GM23338 (cell line): ENCODE data around the gene MDM2. TPM values are rescaled to one million over a fixed set of nuclear protein-coding genes. Genes with fewer than 3 reads are reported as not detected.

Experiments
- ATAC-seq: fragments of 200-7000 bp; cut with Tn5 transposase; 3 replicates; pipeline ENCODE4 v1.9.1; 2020
- DNase-seq: peaks from one replicate; pipeline ENCODE4 v3.0.0-alpha.2; 2015; ENCODE audit warnings: low spot score
- H2AFZ ChIP-seq: fragments of 200-600 bp; sonication (generic); 2 replicates; pipeline ENCODE4 v1.8.0; 2016; ENCODE audit warnings: antibody characterized with exemption, mild to moderate bottlenecking, moderate library complexity
- H3F3A ChIP-seq: fragments of 200-600 bp; sonication (generic); replicated peaks from 2 replicates; pipeline ENCODE4 v1.8.0; 2017; ENCODE audit warnings: antibody characterized with exemption, mixed run types, low read depth
- H3K27ac ChIP-seq: fragments of 200-600 bp; sonication (generic); 2 replicates; pipeline ENCODE4 v1.6.1; 2016; ENCODE audit warnings: low read depth
- H3K27me3 ChIP-seq: fragments of 200-600 bp; sonication (generic); 2 replicates; pipeline ENCODE4 v1.8.0; 2016; ENCODE audit warnings: mild to moderate bottlenecking, mixed run types, moderate library complexity; ENCODE audit not compliant: insufficient read depth
- H3K36me3 ChIP-seq: fragments of 200-600 bp; sonication (generic); 2 replicates; pipeline ENCODE4 v1.8.0; 2016; ENCODE audit warnings: mild to moderate bottlenecking; ENCODE audit not compliant: insufficient read depth
- H3K4me1 ChIP-seq: fragments of 200-600 bp; sonication (generic); 2 replicates; pipeline ENCODE4 v1.8.0; 2016; ENCODE audit warnings: mild to moderate bottlenecking, moderate library complexity; ENCODE audit not compliant: insufficient read depth
- H3K4me2 ChIP-seq: fragments of 200-600 bp; sonication (generic); 2 replicates; pipeline ENCODE4 v1.7.1; 2017; ENCODE audit warnings: mixed run types
- H3K4me3 ChIP-seq: fragments of 200-600 bp; sonication (generic); 2 replicates; pipeline ENCODE4 v1.6.1; 2016; ENCODE audit warnings: mixed run types
- H3K79me2 ChIP-seq: fragments of 200-600 bp; sonication (generic); replicated peaks from 2 replicates; pipeline ENCODE4 v1.8.0; 2017; ENCODE audit warnings: mild to moderate bottlenecking; ENCODE audit not compliant: insufficient read depth
- H3K9me2 ChIP-seq: fragments of 200-600 bp; sonication (generic); 2 replicates; pipeline ENCODE4 v1.8.0; 2017; ENCODE audit not compliant: insufficient read depth
- H4K20me1 ChIP-seq: fragments of 200-600 bp; sonication (generic); replicated peaks from 2 replicates; pipeline ENCODE4 v1.8.0; 2017; ENCODE audit warnings: mild to moderate bottlenecking; ENCODE audit not compliant: insufficient read depth
- H3K27ac Mint-ChIP-seq: 2 replicates; pipeline ENCODE4 v1.8.0; 2020; ENCODE audit warnings: inconsistent platforms, mild to moderate bottlenecking, moderate library complexity, mixed read lengths
- H3K27me3 Mint-ChIP-seq: 3 replicates; pipeline ENCODE4 v1.8.0; 2022; ENCODE audit warnings: low read depth, mild to moderate bottlenecking, moderate library complexity, mixed read lengths, inconsistent platforms; ENCODE audit not compliant: insufficient read depth, poor library complexity
- H3K36me3 Mint-ChIP-seq: 3 replicates; pipeline ENCODE4 v1.8.0; 2021; ENCODE audit warnings: low read depth, mild to moderate bottlenecking, inconsistent platforms, moderate library complexity, mixed read lengths
- H3K4me1 Mint-ChIP-seq: 3 replicates; pipeline ENCODE4 v1.8.0; 2020; ENCODE audit warnings: mild to moderate bottlenecking, inconsistent platforms, mixed read lengths
- H3K4me3 Mint-ChIP-seq: 3 replicates; pipeline ENCODE4 v1.8.0; 2021; ENCODE audit warnings: moderate library complexity, mild to moderate bottlenecking, inconsistent platforms, mixed read lengths
- H3K9me3 Mint-ChIP-seq: 3 replicates; pipeline ENCODE4 v1.8.0; 2020; ENCODE audit warnings: moderate library complexity, mild to moderate bottlenecking, inconsistent platforms, mixed read lengths
- POLR2AphosphoS5 ChIP-seq: IDR thresholded peaks from 2 replicates; pipeline ENCODE4 v1.6.1; 2016; ENCODE audit warnings: antibody characterized with exemption, low read depth
- REST ChIP-seq: IDR thresholded peaks from one replicate; pipeline ENCODE4 v1.6.1; 2018; ENCODE audit warnings: antibody characterized with exemption; ENCODE audit not compliant: unreplicated experiment
- polyA plus RNA-seq: library from polyadenylated mRNA; unstranded; fragments of >200 nt; fragmentation: Nextera tagmentation; extraction: Ambion mirVana; gene quantifications from 2 replicates; pipeline ENCODE4 v1.2.1, GENCODE V29; 2016
- total RNA-seq: library from RNA; depleted of rRNA; stranded (reverse); fragments of >200 nt; shearing (Covaris generic); gene quantifications from 2 replicates; pipeline ENCODE4 v1.2.3, GENCODE V29; 2014
- TF ChIP-seq, protein P1 (sequence below): fragments of 250-450 bp; sonication (Bioruptor Pico); IDR thresholded peaks from 2 replicates; pipeline ENCODE4 v1.5.0; 2020; ENCODE audit warnings: mild to moderate bottlenecking, moderate library complexity
- TF ChIP-seq, protein P2 (sequence below), 2 experiments: fragments of 200-600 bp in 1 of 2; sonication (generic) in 1 of 2; conservative IDR thresholded peaks; 2 replicates each; pipeline versions ENCODE4 v1.5.1 to v1.6.1; 2016 to 2017; ENCODE audit warnings: antibody characterized with exemption in 2 of 2, low read depth in 2 of 2, mild to moderate bottlenecking in 2 of 2, moderate library complexity in 1 of 2
- TF ChIP-seq, protein P3 (sequence below): IDR thresholded peaks from 2 replicates; pipeline ENCODE4 v1.6.1; 2016; ENCODE audit warnings: antibody characterized with exemption

Gene MDM2
- total and polyA plus RNA-seq, 2 experiments from 2014 or later, result 105 to 136 TPM

DNA sequence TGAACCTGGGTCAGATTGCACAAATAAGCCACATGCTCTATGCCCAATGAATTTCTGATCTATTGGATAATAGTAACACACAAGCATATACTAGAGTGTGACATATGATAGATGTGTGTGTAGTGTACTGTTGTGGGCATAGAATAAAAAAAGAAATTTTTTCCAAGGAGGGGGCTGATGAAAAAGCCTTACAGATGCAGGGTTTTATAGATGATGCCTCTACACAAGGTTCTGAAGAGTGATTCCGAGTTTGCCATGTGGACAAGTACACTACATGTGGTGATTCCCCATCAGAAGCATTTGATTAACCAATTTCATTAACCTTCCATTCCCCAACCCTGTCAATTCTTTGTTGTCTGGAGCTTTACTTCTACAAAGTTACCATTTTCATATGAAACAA lies 79.7 kb downstream of the MDM2 start (continued):
- TF ChIP-seq, protein P1, sequence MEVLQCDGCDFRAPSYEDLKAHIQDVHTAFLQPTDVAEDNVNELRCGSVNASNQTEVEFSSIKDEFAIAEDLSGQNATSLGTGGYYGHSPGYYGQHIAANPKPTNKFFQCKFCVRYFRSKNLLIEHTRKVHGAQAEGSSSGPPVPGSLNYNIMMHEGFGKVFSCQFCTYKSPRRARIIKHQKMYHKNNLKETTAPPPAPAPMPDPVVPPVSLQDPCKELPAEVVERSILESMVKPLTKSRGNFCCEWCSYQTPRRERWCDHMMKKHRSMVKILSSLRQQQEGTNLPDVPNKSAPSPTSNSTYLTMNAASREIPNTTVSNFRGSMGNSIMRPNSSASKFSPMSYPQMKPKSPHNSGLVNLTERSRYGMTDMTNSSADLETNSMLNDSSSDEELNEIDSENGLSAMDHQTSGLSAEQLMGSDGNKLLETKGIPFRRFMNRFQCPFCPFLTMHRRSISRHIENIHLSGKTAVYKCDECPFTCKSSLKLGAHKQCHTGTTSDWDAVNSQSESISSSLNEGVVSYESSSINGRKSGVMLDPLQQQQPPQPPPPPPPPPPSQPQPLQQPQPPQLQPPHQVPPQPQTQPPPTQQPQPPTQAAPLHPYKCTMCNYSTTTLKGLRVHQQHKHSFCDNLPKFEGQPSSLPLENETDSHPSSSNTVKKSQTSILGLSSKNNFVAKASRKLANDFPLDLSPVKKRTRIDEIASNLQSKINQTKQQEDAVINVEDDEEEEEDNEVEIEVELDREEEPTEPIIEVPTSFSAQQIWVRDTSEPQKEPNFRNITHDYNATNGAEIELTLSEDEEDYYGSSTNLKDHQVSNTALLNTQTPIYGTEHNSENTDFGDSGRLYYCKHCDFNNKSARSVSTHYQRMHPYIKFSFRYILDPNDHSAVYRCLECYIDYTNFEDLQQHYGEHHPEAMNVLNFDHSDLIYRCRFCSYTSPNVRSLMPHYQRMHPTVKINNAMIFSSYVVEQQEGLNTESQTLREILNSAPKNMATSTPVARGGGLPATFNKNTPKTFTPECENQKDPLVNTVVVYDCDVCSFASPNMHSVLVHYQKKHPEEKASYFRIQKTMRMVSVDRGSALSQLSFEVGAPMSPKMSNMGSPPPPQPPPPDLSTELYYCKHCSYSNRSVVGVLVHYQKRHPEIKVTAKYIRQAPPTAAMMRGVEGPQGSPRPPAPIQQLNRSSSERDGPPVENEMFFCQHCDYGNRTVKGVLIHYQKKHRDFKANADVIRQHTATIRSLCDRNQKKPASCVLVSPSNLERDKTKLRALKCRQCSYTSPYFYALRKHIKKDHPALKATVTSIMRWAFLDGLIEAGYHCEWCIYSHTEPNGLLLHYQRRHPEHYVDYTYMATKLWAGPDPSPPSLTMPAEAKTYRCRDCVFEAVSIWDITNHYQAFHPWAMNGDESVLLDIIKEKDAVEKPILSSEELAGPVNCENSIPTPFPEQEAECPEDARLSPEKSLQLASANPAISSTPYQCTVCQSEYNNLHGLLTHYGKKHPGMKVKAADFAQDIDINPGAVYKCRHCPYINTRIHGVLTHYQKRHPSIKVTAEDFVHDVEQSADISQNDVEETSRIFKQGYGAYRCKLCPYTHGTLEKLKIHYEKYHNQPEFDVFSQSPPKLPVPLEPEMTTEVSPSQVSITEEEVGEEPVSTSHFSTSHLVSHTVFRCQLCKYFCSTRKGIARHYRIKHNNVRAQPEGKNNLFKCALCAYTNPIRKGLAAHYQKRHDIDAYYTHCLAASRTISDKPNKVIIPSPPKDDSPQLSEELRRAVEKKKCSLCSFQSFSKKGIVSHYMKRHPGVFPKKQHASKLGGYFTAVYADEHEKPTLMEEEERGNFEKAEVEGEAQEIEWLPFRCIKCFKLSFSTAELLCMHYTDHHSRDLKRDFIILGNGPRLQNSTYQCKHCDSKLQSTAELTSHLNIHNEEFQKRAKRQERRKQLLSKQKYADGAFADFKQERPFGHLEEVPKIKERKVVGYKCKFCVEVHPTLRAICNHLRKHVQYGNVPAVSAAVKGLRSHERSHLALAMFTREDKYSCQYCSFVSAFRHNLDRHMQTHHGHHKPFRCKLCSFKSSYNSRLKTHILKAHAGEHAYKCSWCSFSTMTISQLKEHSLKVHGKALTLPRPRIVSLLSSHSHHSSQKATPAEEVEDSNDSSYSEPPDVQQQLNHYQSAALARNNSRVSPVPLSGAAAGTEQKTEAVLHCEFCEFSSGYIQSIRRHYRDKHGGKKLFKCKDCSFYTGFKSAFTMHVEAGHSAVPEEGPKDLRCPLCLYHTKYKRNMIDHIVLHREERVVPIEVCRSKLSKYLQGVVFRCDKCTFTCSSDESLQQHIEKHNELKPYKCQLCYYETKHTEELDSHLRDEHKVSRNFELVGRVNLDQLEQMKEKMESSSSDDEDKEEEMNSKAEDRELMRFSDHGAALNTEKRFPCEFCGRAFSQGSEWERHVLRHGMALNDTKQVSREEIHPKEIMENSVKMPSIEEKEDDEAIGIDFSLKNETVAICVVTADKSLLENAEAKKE (CRISPR knock-in tag), result no peak

DNA sequence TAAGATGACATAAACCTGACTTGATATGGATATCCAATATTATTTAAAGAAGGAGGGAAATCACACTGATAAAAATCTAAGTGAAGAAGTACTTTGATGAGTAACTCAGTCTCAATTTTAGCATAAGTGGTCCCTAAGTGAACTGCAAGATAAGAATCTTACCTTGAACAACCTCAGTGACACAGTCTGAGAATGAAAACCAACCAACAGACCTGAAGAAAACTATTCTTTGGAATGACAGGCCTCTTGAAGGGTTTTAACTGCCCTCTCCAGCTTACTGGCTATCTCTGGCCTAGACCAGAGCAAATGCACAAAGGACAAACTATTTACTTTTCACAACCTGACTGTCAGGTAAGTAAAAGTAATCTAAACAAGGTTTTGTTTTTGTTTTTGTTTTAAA lies 80.3 kb downstream of the MDM2 start:
- Histone ChIP-seq H3K9me2 (no peaks in the 10 kb centered on the region), H2AFZ (no peak overlapping the region), H3F3A (no peaks in the 10 kb centered on the region), H3K36me3 (no peaks in the 10 kb centered on the region), H3K79me2 (no peaks in the 10 kb centered on the region), H3K27me3 (no peaks in the 10 kb centered on the region), H3K27ac (no peak overlapping the region), H3K4me3 (no peak overlapping the region), H4K20me1 (no peaks in the 10 kb centered on the region), H3K4me1 (no peaks in the 10 kb centered on the region), H3K4me2 (no peak overlapping the region)
- Mint-ChIP-seq H3K27ac (no peak overlapping the region), H3K9me3 (no peaks in the 10 kb centered on the region), H3K36me3 (no peaks in the 10 kb centered on the region), H3K4me3 (no peak overlapping the region), H3K27me3 (peaks cover 6% of the 10 kb centered on the region), H3K4me1 (no peaks in the 10 kb centered on the region; the same call in 2 of the 3 replicates)
- no peak for ATAC-seq
- no peak for DNase-seq
- no peak for TF ChIP-seq REST
- no peak for TF ChIP-seq POLR2AphosphoS5
- TF ChIP-seq, protein P2, sequence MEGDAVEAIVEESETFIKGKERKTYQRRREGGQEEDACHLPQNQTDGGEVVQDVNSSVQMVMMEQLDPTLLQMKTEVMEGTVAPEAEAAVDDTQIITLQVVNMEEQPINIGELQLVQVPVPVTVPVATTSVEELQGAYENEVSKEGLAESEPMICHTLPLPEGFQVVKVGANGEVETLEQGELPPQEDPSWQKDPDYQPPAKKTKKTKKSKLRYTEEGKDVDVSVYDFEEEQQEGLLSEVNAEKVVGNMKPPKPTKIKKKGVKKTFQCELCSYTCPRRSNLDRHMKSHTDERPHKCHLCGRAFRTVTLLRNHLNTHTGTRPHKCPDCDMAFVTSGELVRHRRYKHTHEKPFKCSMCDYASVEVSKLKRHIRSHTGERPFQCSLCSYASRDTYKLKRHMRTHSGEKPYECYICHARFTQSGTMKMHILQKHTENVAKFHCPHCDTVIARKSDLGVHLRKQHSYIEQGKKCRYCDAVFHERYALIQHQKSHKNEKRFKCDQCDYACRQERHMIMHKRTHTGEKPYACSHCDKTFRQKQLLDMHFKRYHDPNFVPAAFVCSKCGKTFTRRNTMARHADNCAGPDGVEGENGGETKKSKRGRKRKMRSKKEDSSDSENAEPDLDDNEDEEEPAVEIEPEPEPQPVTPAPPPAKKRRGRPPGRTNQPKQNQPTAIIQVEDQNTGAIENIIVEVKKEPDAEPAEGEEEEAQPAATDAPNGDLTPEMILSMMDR (conservative IDR thresholded peaks at IDR 0.05; ENCODE audit: low read depth in 2 of 2), result no peak
- TF ChIP-seq, protein P3, sequence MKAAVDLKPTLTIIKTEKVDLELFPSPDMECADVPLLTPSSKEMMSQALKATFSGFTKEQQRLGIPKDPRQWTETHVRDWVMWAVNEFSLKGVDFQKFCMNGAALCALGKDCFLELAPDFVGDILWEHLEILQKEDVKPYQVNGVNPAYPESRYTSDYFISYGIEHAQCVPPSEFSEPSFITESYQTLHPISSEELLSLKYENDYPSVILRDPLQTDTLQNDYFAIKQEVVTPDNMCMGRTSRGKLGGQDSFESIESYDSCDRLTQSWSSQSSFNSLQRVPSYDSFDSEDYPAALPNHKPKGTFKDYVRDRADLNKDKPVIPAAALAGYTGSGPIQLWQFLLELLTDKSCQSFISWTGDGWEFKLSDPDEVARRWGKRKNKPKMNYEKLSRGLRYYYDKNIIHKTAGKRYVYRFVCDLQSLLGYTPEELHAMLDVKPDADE, result no peak
